B cell (primary cell): ENCODE measurements around the gene PFN3. TPM values are rescaled to one million over a fixed set of nuclear protein-coding genes. Genes with fewer than 3 reads are reported as not detected.

Experiments
- ATAC-seq: fragments of 200-7000 bp; cut with Tn5 transposase; one replicate; pipeline ENCODE4 v1.10.0; 2021; ENCODE audit warnings: low read depth, mild to moderate bottlenecking, moderate number of reproducible peaks, moderate library complexity
- CTCF ChIA-PET: fragments of 350-600 bp; sonication (Branson Sonifier 250); formaldehyde crosslinking; loops from one replicate; lab custom pipeline; 2021; ENCODE audit warnings: antibody characterized with exemption, inconsistent platforms; lab: Charles Lee
- POLR2A ChIA-PET: fragments of 350-600 bp; sonication (Branson Sonifier 250); formaldehyde crosslinking; loops from one replicate; lab custom pipeline; 2021; ENCODE audit warnings: antibody characterized with exemption; lab: Charles Lee
- DNase-seq: peaks from one replicate; pipeline ENCODE4 v3.0.0; 2013
- H2AFZ ChIP-seq: 2 replicates; pipeline ENCODE4 v1.6.1; 2012; ENCODE audit warnings: mild to moderate bottlenecking, low read depth, low read length; ENCODE audit not compliant: insufficient read depth, poor library complexity, severe bottlenecking
- H3K27ac ChIP-seq, 2 donors: 1 replicate in 1 of 2; 2 replicates in 1 of 2; pipeline ENCODE4 v1.5.1; 2012 to 2013; ENCODE audit warnings: low read length in 2 of 2, mild to moderate bottlenecking in 2 of 2, moderate library complexity in 1 of 2
- H3K27me3 ChIP-seq, 4 experiments: fragments of 200-600 bp in 1 of 4; sonication (generic) in 1 of 4; replicated peaks in 1 of 4; 1 replicate in 2 of 4; 2 replicates in 2 of 4; pipeline versions ENCODE4 v1.6.1 to v1.7.0; 2013 to 2016; ENCODE audit warnings: low read length in 3 of 4, mild to moderate bottlenecking in 2 of 4, mixed read lengths in 1 of 4, moderate library complexity in 1 of 4; ENCODE audit not compliant: insufficient read depth in 4 of 4, control insufficient read depth in 3 of 4; ENCODE audit errors: control extremely low read depth in 1 of 4
- H3K36me3 ChIP-seq, 2 experiments: replicated peaks in 1 of 2; 1 replicate in 1 of 2; 2 replicates in 1 of 2; pipeline versions ENCODE4 v1.6.1 to v1.7.1; 2013; ENCODE audit warnings: low read length in 1 of 2; ENCODE audit not compliant: insufficient read depth in 2 of 2, control insufficient read depth in 1 of 2; ENCODE audit errors: control extremely low read depth in 1 of 2, extremely low read depth in 1 of 2
- H3K4me1 ChIP-seq, 2 donors: fragments of 200-600 bp in 1 of 2; sonication (generic) in 1 of 2; 1 replicate in 1 of 2; 2 replicates in 1 of 2; pipeline versions ENCODE4 v1.5.1 to v1.6.1; 2013 to 2017; ENCODE audit warnings: low read length in 2 of 2; ENCODE audit not compliant: control insufficient read depth in 2 of 2, insufficient read depth in 2 of 2
- H3K4me2 ChIP-seq: replicated peaks from 2 replicates; pipeline ENCODE3; 2012; ENCODE audit warnings: mild to moderate bottlenecking, low read depth, low read length; ENCODE audit not compliant: poor library complexity, severe bottlenecking
- H3K4me3 ChIP-seq, 5 experiments: fragments of 200-600 bp in 1 of 5; sonication (generic) in 1 of 5; 1 replicate in 3 of 5; 2 replicates in 2 of 5; pipeline versions ENCODE4 v1.5.1 to v1.7.0; 2011 to 2016; ENCODE audit warnings: low read length in 4 of 5, mild to moderate bottlenecking in 4 of 5, low read depth in 2 of 5, control low read depth in 1 of 5, moderate library complexity in 1 of 5; ENCODE audit not compliant: insufficient read depth in 1 of 5; ENCODE audit errors: control extremely low read depth in 1 of 5, extremely low read depth in 1 of 5
- H3K79me2 ChIP-seq: fragments of 200-600 bp; sonication (generic); one replicate; pipeline ENCODE4 v1.6.0; 2016; ENCODE audit warnings: low read length; ENCODE audit not compliant: control insufficient read depth, insufficient read depth
- H3K9ac ChIP-seq: fragments of 200-600 bp; sonication (generic); 2 replicates; pipeline ENCODE4 v1.6.1; 2017; ENCODE audit warnings: mild to moderate bottlenecking, low read length, moderate library complexity
- H3K9me3 ChIP-seq, 3 donors: one replicate each; pipeline versions ENCODE4 v1.6.1 to v1.7.1; 2013; ENCODE audit warnings: low read length in 2 of 3; ENCODE audit not compliant: control insufficient read depth in 2 of 3, insufficient read depth in 1 of 3; ENCODE audit errors: control extremely low read depth in 1 of 3
- H4K20me1 ChIP-seq: 2 replicates; pipeline ENCODE4 v1.6.0; 2012; ENCODE audit warnings: mild to moderate bottlenecking, low read length; ENCODE audit not compliant: insufficient read depth, control insufficient read depth, poor library complexity, severe bottlenecking
- H3K27ac Mint-ChIP-seq: one replicate; pipeline ENCODE4 v1.8.0; 2021; ENCODE audit warnings: mixed read lengths
- H3K27me3 Mint-ChIP-seq: one replicate; pipeline ENCODE4 v1.8.0; 2021; ENCODE audit warnings: mixed read lengths
- H3K4me1 Mint-ChIP-seq: one replicate; pipeline ENCODE4 v1.8.0; 2021; ENCODE audit warnings: mixed read lengths
- H3K4me3 Mint-ChIP-seq: one replicate; pipeline ENCODE4 v1.8.0; 2021; ENCODE audit warnings: mixed read lengths
- H3K9me3 Mint-ChIP-seq: one replicate; pipeline ENCODE4 v1.8.0; 2022; ENCODE audit warnings: mixed read lengths; ENCODE audit not compliant: insufficient read depth
- EZH2 ChIP-seq: IDR thresholded peaks from 2 replicates; pipeline ENCODE4 v1.6.1; 2012; ENCODE audit warnings: borderline replicate concordance, low read depth, mild to moderate bottlenecking, moderate library complexity, low read length; ENCODE audit not compliant: insufficient read depth, poor library complexity, severe bottlenecking
- WGBS: methylation state at CpG from one replicate; pipeline ENCODE4 v1.1.5; 2013; ENCODE audit warnings: missing lambda C conversion rate; ENCODE audit not compliant: insufficient coverage; 5-methylcytosine and 5-hydroxymethylcytosine counted together
- intact Hi-C: fragments of 100-400 bp; cut with micrococcal nuclease; formaldehyde crosslinking; loops from one replicate; pipeline ENCODE4 v1.10.0; 2022
- polyA plus RNA-seq: library from polyadenylated mRNA; depleted of rRNA; stranded (reverse); fragments of >200 nt; gene quantifications from 2 replicates; pipeline ENCODE4 v1.2.3, GENCODE V29; 2012
- total RNA-seq, 2 donors: library from RNA; stranded (reverse); fragments of 120-200 nt in 1 of 2; gene quantifications; 1 replicate in 1 of 2; 2 replicates in 1 of 2; pipeline versions ENCODE4 v1.2.3 to v1.2.4, GENCODE V29; 2013 to 2022
- TF ChIP-seq, protein P1 (sequence below): fragments of 200-600 bp; IDR thresholded peaks from one replicate; pipeline ENCODE4 v1.8.0; 2022; ENCODE audit warnings: antibody characterized with exemption, mild to moderate bottlenecking

Gene PFN3
- total and polyA plus RNA-seq, 2 donors (not counting 1 experiment from before 2014, with no cell fraction given), result not detected

- ATAC-seq, result no peak
- Histone ChIP-seq H3K4me3 (no peak overlapping the region), H3K36me3 (peaks cover 0 to 60% of the 10 kb centered on the region in 2 experiments)
Observed at GRCh38 chr5:177367323-177367848, 33.1 kb downstream of the PFN3 start.

More at GRCh38 chr5:177367323-177367848, 33.1 kb downstream of the PFN3 start:
- Histone ChIP-seq H3K79me2 (peaks cover 42% of the 10 kb centered on the region), H3K4me1 (peaks cover 39 to 55% of the 10 kb centered on the region in 2 donors), H4K20me1 (peaks cover 96% of the 10 kb centered on the region), H3K4me2 (no peak overlapping the region), H3K27ac (no peak overlapping the region), H2AFZ (no peak overlapping the region), H3K27me3 (no peaks in the 10 kb centered on the region), H3K9ac (no peak overlapping the region), H3K9me3 (no peaks in the 10 kb centered on the region)
- Mint-ChIP-seq H3K27me3 (no peaks in the 10 kb centered on the region), H3K27ac (no peak overlapping the region), H3K9me3 (no peaks in the 10 kb centered on the region), H3K4me1 (peaks cover 54% of the 10 kb centered on the region), H3K4me3 (no peak overlapping the region)
- no peak for TF ChIP-seq EZH2
- TF ChIP-seq, protein P1, sequence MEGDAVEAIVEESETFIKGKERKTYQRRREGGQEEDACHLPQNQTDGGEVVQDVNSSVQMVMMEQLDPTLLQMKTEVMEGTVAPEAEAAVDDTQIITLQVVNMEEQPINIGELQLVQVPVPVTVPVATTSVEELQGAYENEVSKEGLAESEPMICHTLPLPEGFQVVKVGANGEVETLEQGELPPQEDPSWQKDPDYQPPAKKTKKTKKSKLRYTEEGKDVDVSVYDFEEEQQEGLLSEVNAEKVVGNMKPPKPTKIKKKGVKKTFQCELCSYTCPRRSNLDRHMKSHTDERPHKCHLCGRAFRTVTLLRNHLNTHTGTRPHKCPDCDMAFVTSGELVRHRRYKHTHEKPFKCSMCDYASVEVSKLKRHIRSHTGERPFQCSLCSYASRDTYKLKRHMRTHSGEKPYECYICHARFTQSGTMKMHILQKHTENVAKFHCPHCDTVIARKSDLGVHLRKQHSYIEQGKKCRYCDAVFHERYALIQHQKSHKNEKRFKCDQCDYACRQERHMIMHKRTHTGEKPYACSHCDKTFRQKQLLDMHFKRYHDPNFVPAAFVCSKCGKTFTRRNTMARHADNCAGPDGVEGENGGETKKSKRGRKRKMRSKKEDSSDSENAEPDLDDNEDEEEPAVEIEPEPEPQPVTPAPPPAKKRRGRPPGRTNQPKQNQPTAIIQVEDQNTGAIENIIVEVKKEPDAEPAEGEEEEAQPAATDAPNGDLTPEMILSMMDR, result no peak
- 97% methylated on average over 36 of the region's 46 CpGs for WGBS
- ChIA-PET CTCF (interaction anchor here (0.9 to 1.2 kb wide), 2 partner anchors 23 to 254 kb away, joined by 4 to 5 read pairs; no protein-coding TSS in a partner anchor), POLR2A (no interaction called here)
- no peak for DNase-seq
- intact Hi-C loops, result no loop called here
